Inflammatory macrophage treated with lipopolysaccharide for 1 hour (primary cell): Measurements from ENCODE around the gene ODF4.
A peak's percentile ranks its signal among the peaks of the same experiment; 100 is the strongest.

Source experiments
- DNase-seq, 2 donors: peaks; one replicate each; pipeline ENCODE4 v3.0.0-alpha.2; 2020 to 2022

ODF4 gene, protein sequence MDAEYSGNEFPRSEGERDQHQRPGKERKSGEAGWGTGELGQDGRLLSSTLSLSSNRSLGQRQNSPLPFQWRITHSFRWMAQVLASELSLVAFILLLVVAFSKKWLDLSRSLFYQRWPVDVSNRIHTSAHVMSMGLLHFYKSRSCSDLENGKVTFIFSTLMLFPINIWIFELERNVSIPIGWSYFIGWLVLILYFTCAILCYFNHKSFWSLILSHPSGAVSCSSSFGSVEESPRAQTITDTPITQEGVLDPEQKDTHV

DNA sequence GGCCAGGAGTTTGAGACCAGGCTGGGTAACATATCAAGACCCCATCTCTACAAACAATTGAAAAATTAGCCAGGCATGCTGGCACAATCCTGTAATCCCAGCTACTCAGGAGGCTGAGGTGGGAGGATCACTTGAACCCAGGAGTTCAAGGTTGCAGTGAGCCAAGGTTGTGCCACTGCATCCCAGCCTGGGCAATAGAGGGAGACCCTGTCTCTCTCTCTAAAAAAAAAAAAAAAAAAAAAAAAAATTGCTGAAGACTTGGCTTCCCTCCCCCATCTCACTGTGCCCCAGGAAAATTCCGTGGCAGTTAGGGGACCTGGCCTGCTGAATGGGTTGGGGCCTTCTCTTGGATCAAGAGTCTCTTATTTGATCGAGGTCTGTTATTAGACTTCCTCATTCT lies at the start of gene ODF4:
Gene ODF4, plus strand, starts transcription at position 301 of the 400 bp plus-strand sequence. CDS start 212 bp downstream, outside the sequence.
- no peak for DNase-seq

DNA sequence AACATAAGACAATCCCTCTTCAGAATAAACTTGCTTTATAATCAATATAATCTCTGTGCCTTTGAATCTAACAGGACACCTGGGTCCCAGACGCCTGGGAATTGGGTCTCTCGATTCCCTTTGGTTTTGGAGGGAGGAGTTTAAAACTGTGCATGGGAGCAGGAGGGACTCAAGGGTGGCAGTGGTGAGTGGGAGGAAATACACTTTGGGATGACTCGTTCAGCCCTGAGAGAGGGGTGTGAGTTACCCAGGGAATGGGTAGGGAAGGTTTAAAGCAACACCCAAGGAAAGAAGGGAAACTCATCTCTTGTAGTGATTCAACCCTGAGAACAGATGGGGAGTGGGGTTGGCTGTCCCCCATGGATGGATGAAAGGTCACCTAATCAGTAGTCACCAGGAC lies 49.6 kb upstream of the ODF4 start:
- no peak for DNase-seq

DNA sequence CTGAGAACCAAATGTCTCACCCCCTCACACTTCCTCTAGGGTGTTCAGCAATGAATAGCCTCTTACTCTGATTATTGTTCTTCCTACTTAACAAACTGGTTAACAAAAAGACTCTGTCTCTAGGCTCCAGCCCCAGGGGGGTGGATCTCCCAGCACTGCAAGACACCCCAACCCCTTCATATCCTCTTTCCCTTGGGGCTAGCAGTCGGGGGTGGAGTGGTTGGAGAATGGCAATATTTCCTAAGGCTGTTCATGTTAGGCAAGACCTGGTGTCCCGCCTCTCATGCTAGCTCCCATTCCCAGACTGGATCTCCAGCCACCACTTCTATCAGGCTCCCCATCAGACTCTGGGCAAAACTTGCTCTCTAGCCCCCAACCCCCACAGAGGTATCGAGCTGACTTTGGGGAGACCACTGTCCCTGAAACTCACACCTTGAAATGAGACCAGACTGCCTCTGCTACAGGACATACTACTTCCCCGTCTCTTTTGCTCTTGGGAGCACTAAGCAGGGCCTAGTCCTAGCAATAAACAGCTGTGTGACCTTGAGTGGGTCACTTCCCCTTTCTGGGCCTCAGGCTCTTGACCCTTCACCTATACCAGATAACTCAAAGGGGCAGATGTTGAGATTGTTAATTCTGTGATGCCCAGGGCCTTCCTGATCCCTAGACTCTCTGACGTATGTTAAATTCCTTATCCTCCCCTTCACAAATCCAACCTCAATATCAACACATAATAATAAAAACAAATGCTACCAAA lies 46.8 kb upstream of the ODF4 start:
- DNase-seq: peak; percentile 22 to 63

DNA sequence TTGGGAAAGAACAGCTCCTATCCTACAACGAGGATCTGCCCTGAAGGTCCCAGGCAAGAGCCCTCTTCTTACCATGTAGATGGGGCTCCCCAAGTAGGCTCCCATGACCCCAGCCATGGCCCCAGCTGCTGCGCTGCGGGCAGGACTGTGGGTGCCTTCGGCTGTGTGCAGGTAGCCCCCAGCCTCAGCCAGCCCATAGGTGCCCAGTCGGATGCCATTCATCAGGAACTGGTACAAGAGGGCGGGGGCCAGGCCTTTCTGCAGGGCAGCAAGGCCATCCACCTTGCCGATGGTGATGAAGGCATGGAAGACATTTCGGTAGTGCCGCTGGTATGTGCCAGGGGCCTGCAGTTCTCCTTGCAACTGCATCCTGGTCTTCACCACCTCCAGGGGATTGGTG lies 45.3 kb upstream of the ODF4 start:
- DNase-seq: no peak

DNA sequence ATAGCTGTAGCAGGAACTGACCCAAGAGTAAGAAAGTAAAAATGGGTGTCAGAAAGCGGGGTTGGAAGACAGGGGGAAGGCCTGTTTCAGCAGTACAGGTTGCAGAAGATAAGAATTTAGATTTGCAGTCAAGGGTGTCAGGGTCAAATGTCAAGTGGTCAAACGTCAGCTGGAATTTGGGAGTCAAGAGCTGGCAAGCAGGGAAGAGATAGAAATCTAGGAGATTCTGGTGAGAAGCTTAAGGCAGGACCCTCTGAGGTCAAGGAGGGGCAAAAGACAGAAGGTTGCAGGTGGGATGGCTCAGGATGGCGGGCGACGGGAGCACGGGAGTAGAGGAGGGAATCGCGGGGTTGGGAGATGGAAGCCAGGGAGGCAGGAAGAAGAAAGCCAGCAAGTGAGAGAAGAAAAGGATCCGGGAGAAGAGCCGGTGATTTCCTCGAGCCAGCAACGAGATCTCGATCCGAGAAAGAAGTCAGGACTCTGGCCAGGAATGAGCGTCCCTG lies 44.8 kb upstream of the ODF4 start:
- no peak for DNase-seq

DNA sequence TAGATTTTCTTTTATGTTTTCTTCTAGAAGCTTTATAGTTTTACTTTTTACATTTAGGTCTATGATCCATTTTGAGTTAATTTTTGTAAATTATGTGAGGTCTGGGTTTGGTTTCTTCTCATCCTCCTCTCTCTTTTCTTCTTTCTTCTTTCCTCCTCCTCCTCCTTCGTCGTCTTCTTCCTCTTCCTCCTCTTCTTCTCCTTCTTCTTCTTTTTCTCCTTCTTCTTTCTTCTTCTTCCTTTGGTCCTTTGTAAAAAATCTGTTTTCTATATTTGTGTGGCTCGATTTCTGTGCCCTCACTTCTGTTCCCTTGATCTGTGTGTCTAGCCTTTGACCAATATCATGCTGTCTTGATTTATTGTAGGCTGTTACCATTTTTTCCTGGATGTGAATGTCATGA lies 39.4 kb upstream of the ODF4 start:
- DNase-seq: no peak

DNA sequence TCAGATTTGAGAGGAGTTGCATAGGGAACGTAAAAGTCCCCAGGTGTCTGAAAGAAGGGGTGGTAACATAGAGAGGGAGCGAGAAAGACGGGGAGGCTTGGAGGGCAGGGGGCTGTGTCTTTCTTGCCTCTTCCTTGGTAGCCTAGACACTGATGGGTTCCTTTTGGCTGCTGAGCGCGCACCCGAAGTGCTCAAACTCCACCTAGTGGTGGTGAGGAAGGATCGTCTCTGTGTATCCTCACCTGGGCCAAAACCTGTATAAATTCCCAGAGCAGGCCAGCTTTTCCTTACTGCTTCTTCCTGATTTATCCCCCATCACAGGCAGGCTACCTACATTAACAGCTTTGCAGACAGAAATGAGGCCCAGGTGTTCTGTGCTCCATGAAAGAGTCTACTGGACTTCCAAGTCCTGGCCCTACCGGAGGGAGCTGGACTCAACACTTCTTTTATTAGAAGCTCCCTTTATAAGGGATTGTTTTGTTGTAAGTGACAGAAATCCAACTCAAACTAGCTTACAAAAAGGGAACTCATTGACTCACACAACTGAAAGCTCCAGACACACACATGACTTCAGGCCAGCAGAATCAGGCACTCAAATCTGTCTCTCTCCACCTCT lies 38.9 kb upstream of the ODF4 start:
- peak; percentile 44 to 69 for DNase-seq

DNA sequence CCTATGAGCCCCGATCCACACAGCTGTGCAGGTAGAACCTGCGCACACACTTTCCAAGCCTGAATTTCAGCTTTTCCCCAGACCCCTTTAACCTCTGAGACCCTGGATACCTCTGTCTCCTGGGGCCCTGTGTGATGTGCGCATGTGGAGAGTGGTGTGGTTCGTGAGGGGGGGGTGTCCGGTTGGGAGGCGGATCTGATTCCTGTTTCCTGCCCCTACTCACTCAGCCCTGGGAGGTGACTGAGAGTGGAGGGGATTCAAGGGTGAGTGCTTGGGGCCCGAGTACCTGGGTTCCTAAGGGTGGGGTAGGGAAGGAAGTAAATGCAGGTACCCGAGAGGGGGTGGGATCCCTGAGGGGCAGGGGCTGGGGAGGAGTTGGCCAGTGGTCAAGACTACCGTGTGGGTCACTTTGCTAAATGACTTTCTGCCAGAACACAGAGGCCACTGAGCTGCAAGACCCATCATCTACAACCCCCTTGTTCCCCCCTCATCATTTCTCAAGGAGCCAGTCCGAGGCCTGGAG lies 29.0 kb upstream of the ODF4 start:
- no peak for DNase-seq

DNA sequence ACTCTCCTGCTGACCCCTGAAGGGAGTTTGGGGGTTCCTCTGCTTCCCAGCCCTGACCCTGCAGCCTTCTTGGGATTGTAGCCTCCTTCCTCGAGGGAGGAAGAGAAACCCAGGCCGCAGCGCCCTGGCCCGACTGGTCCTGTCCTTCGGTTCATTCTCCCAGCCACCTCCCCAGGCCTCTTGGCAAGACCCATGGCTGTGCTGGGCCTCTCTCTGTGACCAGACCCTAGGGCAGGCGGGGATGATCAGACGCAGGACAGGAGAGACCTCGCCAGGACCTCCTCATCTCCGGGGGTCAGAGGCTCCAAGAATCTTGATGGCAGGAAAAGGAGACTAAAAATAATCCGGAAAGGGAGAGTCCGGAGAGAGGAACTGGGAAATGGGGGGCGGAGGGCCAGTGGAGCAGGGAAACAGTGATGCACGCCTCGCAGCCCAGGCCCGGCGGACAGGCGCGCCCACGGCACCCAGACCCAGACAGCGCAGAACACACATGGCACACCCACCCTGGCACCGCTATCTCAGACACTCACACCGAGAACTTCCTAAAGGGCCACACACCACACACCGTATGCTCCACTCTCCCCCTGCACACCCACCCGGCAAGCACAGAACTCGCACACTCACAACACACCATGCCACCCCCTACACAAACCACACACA lies 28.4 kb upstream of the ODF4 start:
- no peak for DNase-seq

DNA sequence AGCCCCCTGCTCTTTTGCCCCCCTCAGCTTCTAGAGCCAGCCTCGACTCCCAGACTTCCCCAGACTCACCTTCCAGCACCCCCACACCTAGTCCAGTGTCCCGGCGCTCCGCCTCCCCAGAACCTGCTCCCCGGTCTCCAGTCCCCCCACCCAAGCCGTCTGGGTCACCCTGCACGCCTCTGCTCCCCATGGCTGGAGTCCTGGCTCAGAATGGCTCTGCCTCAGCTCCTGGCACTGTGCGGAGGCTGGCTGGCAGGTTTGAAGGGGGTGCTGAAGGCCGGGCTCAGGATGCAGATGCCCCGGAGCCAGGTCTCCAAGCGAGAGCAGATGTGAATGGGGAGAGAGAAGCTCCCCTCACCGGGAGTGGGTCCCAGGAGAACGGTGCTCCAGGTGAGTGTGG lies 27.4 kb upstream of the ODF4 start:
- DNase-seq: no peak

DNA sequence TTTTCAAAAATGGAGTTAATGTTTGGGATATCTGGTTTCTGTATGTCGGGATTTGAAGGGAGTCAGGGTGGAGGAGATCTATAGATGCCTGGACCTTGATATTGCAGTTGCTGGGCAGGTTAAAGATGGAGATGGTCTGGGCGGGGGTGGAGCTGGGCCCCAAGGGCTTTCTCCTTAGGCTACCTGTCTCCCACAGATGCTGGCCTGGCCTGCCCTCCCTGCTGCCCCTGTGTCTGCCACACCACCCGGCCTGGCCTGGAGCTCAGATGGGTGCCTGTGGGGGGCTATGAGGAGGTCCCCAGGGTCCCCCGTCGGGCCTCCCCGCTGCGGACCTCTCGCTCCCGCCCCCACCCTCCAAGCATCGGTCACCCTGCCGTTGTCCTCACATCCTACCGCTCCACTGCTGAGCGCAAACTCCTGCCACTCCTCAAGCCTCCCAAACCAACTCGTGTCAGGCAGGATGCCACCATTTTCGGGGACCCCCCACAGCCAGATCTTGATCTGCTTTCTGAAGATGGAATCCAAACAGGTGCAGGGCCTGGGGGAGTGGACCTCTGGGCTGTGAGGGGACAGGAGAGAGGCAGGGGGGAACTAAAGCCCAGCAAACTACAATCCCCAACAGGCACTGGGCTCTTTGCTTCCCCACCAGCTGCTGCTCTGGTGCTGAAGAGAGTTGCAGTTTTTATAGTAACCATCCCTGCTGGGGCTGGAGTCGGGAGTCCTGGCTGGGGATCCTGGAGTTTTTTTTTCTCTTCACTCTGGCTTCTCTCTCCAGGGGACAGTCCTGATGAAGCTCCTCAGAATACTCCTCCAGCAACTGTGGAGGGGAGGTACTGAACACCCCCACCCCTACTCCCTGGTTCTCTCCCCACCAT lies 26.7 kb upstream of the ODF4 start:
- no peak for DNase-seq

DNA sequence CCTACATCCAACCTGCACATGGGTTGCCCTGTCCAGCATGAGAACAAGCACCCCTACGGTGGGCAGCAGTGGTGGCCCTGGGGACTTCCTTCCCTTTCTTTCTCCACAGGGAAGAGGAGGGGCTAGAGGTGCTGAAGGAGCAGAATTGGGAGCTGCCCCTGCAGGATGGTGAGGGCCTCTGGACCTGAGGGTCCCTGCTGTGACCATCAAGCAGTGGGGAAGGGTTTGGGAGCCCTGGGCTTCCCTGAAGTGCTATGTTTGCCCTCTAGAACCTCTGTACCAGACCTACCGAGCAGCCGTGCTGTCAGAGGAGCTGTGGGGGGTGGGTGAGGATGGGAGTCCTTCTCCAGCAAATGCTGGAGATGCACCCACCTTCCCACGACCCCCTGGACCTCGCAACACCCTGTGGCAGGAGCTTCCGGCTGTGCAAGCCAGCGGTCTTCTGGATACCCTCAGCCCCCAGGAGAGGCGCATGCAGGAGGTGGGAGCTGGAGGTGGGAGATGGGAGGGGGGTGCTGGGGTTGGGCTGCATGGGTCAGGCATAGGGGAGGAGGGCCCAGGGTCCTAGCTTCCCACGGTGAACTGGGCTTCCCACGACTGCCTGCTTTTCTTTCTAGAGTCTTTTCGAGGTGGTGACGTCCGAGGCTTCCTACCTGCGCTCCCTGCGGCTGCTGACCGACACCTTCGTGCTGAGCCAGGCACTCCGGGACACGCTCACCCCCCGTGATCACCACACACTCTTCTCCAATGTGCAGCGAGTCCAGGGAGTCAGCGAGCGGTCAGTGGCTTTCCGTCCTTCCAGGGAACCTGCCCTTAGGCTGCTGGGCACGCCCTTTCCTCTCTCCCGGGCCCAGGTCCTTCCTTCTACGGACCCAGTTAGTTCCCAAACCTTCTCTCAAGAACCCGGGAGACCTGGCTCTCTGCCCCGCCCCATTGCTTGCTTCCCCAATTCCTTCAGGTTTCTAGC lies 24.6 kb upstream of the ODF4 start:
- DNase-seq: no peak

DNA sequence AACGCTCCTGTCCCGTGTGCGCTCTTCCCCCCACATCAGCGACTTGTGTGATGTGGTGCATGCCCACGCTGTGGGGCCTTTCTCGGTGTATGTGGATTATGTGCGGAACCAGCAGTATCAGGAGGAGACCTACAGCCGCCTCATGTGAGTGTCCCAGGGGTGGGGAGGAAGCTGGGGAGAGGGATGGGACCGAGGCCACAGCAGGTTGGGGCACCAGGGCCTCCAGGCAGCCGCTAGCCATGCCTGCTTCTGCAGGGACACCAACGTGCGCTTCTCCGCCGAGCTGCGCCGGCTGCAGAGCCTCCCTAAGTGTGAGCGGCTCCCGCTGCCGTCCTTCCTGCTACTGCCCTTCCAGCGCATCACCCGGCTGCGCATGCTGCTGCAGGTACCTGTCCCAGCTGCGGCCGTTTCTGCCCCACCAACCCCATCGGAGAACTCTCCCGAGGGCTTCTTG lies 23.8 kb upstream of the ODF4 start:
- no peak for DNase-seq

DNA sequence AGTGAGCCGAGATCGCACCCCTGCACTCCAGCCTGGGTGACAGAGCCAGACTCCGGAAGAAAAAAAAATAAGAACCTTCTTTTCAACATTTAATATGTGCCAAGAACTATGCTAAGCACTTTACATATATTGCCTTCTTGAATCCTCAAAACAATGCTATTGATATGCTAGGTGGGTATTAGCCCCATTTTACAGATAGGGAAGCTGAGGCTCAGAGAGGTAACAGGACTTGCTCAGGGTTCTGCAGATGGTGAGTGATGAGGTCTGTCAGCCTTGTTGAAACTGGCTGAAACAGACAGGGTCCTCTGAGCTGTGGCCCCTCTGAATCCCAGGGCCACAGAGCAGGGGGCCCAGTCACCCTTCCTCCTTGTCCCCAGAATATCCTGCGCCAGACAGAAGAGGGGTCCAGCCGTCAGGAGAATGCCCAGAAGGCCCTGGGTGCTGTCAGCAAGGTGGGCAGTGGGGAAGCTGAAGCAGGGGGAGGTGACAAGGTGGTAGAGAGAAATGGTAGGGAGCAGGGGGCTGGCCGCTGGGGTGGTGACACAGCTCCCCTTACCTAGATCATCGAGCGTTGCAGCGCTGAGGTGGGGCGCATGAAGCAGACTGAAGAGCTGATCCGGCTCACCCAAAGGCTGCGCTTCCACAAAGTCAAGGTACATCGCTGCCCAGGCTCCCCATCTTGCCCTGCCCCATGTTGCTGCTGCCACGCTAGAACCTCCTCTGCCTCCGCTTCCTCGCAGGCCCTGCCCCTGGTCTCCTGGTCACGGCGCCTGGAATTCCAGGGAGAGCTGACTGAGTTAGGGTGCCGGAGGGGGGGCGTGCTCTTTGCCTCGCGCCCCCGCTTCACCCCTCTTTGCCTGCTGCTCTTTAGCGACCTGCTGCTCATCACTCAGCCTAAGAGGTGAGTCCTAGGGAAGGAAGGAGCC lies 21.4 kb upstream of the ODF4 start:
- no peak for DNase-seq

DNA sequence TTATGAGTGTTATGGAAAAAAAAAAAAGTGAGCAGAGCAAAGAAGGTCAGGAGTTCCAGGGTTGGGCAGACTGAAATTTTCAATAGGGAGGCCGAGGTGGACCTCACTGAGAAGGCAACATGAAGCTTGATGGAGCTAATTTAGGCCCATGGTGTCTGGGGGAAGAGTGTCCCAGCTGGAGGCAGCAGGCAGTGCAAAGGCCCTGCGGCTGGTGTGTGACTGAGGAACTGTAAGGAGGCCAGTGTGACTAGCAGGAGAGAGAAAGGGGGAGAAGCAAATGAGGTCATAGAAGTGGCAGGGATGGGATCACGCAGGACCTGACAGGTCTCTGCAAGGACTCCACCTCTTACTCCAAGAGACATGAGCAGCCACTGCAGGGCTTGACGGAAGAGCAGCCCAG lies 19.4 kb upstream of the ODF4 start:
- no peak for DNase-seq

DNA sequence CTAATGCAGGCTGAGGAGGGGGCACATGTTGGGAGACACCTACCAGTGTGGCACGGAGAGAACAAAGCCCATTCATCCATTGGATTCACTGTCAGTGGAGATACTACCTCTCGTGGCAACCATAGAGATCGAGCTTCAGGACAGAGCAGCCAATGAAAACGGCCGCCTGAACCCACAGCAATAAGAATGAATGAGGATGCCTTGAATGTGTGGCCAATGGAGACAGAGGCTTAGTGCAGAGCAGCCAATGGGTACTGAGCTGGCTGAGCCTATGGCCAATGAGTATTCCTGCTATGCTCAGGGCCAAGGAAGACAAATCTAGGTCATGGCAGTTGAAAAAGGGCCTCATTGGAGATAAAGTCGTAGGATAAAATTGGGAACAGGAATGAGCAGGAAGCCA lies 18.6 kb upstream of the ODF4 start:
- DNase-seq: no peak

DNA sequence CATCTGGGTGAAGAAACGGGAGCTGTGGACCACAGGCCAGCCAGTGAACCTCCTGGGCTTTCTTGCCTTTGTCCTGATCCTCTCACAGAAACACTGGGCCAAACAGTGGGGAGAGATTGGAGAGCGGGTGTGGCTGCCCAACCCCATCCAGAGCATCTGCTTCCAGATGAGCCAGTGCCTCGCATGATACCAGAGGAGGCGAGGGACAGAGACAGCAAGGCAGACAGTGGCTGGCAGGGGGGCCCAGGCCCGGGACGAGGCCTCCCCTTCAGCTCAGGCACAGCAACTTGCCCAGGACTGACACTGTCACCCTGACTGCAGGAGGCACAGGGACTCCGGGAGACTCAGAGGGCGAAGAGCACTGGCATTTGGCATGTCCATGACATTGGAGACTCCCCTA lies 17.6 kb upstream of the ODF4 start:
- DNase-seq: no peak

DNA sequence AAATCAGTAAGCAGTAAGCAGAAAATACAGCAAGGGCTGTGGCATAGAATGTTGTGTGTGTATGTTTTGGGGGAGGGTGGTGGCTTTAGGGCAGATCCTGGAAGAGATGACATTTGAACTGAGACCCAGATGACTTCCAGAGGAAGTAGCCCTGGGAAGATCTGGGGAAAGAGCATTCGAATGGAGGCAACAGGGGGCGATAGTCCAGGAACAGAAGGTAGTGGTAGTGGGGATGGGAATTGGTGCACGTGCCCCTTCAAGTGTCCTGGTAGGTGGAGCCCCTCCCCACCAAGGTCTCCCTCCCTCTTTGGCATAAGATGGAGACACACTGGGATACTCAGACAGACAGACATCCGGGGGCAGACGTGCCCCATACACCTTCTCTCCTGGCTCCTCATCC lies 15.5 kb upstream of the ODF4 start:
- DNase-seq: no peak

DNA sequence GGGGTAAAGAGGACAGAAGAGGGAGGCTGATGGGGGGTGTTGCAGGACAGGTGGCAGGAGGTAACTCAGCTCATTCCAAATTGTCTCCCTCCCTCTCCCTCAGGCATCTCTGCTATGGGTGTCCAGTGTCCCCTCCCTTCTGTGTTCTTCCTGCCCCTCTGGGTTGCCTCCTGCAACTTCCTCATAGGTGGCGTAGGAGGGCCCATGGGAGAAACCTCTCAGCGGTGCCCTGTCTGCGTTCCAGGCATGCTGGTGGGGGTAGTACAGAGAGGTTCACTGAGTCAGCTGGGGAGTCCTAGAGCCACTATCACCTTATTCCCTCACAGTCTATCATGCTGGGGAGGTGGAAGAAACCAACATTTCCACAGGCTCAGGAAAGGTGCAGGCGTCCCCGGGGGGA lies 14.7 kb upstream of the ODF4 start:
- DNase-seq: peak; percentile 20 to 37
